Stimulated activated CD4-positive, alpha-beta T cell treated with anti-CD3 and anti-CD28 coated beads, Interleukin-12 subunit alpha, Interleukin-12 subunit beta, amount 100 ng/mL, for 4 hours (primary cell): ENCODE measurements around the gene MYL3.
A peak's percentile ranks its signal among the peaks of the same experiment; 100 is the strongest.

ENCODE experiments used
- DNase-seq: peaks from one replicate; pipeline ENCODE4 v3.0.0-alpha.2; 2020

Gene MYL3

GRCh38 chr3:46849045-46849631 is 14.1 kb downstream of the MYL3 start:
- no peak for DNase-seq

GRCh38 chr3:46848271-46849044 is 14.8 kb downstream of the MYL3 start:
- no peak for DNase-seq

- no peak for DNase-seq
Measured at GRCh38 chr3:46847744-46848143, 15.5 kb downstream of the MYL3 start.

GRCh38 chr3:46846624-46847542 is 16.4 kb downstream of the MYL3 start:
- DNase-seq = no peak

- DNase-seq = peak; percentile 69
Measured at GRCh38 chr3:46845860-46846623, 17.2 kb downstream of the MYL3 start.

GRCh38 chr3:46845397-46845859 is 17.8 kb downstream of the MYL3 start:
- no peak for DNase-seq

GRCh38 chr3:46844881-46845312 is 18.3 kb downstream of the MYL3 start:
- DNase-seq = no peak

- no peak for DNase-seq
Measured at GRCh38 chr3:46844397-46844796, 18.8 kb downstream of the MYL3 start.

GRCh38 chr3:46843508-46843907 is 19.7 kb downstream of the MYL3 start:
- no peak for DNase-seq

GRCh38 chr3:46840491-46840890 is 22.8 kb downstream of the MYL3 start:
- DNase-seq = no peak

- no peak for DNase-seq
Measured at GRCh38 chr3:46838301-46838700, 24.9 kb downstream of the MYL3 start.

- DNase-seq = no peak
Measured at GRCh38 chr3:46835491-46835890, 27.8 kb downstream of the MYL3 start.

GRCh38 chr3:46835054-46835453 is 28.2 kb downstream of the MYL3 start:
- DNase-seq = no peak

GRCh38 chr3:46833346-46834300 is 29.6 kb downstream of the MYL3 start:
- DNase-seq = no peak

GRCh38 chr3:46831841-46832240 is 31.4 kb downstream of the MYL3 start:
- no peak for DNase-seq

GRCh38 chr3:46831316-46831715 is 31.9 kb downstream of the MYL3 start:
- no peak for DNase-seq

- DNase-seq = no peak
Measured at GRCh38 chr3:46830801-46831200, 32.4 kb downstream of the MYL3 start.

GRCh38 chr3:46829699-46830208 is 33.5 kb downstream of the MYL3 start:
- peak; percentile 28 for DNase-seq

GRCh38 chr3:46825450-46825849 is 37.8 kb downstream of the MYL3 start:
- DNase-seq = no peak

- DNase-seq = no peak
Measured at GRCh38 chr3:46824211-46824970, 38.9 kb downstream of the MYL3 start.
